Measurements from ENCODE around the gene HMGN4. TPM values are rescaled to one million over a fixed set of nuclear protein-coding genes. Genes with fewer than 3 reads are reported as not detected.

The HMGN4 gene
- total RNA-seq, 1 donor from 2014 or later = 20.6 TPM

GRCh38 chr6:26563488-26563887 is 25.3 kb downstream of the HMGN4 start:
- DNase-seq (ENCODE audit: low spot score in 2 of 2) = no peak
- H3K27ac ChIP-seq = no peak overlapping the region
- no peak for TF ChIP-seq CTCF (IDR thresholded peaks at IDR 0.05)
- H3K4me3 ChIP-seq = no peak overlapping the region
- H3K27me3 ChIP-seq = no peaks in the 10 kb centered on the region
- no peaks in the 10 kb centered on the region for H3K36me3 ChIP-seq
- H3K9me3 ChIP-seq = no peaks in the 10 kb centered on the region
- intact Hi-C loops (cut with DNase I) = no loop called here
- no peaks in the 10 kb centered on the region for H3K4me1 ChIP-seq

- no peaks in the 10 kb centered on the region for H3K9me3 ChIP-seq
- intact Hi-C loops (cut with DNase I) = loop anchor here (1.0 to 5.0 kb wide), 4 partner anchors 15 to 97 kb away; no protein-coding TSS in a partner anchor
- peak overlapping the region; percentile 62 to 71 for H3K27ac ChIP-seq
- DNase-seq (ENCODE audit: low spot score in 2 of 2) = peak; percentile 80 to 97
- peak in 1 of 3 experiments; percentile 33 for TF ChIP-seq CTCF (IDR thresholded peaks at IDR 0.05)
- H3K4me1 ChIP-seq = peaks cover 0 to 4% of the 10 kb centered on the region in 2 donors
- H3K36me3 ChIP-seq = no peaks in the 10 kb centered on the region
- H3K4me3 ChIP-seq = peak overlapping the region; percentile 61 to 73
- H3K27me3 ChIP-seq = no peaks in the 10 kb centered on the region
These were observed 30.7 kb downstream of the HMGN4 start for GRCh38 chr6:26568601-26569432.

GRCh38 chr6:26569433-26569764 is 31.2 kb downstream of the HMGN4 start:
- Histone ChIP-seq H3K4me1 (peaks cover 0 to 4% of the 10 kb centered on the region in 2 donors), H3K9me3 (no peaks in the 10 kb centered on the region), H3K4me3 (peak overlapping the region; percentile 61 to 73), H3K27me3 (no peaks in the 10 kb centered on the region), H3K36me3 (no peaks in the 10 kb centered on the region), H3K27ac (peak overlapping the region; percentile 62 to 70)
- no peak for TF ChIP-seq CTCF (IDR thresholded peaks at IDR 0.05)
- intact Hi-C loops (cut with DNase I) = loop anchor here (2.0 to 5.0 kb wide), 2 partner anchors 49 to 97 kb away; no protein-coding TSS in a partner anchor
- DNase-seq (ENCODE audit: low spot score in 2 of 2) = no peak

- Histone ChIP-seq H3K9me3 (no peaks in the 10 kb centered on the region), H3K4me3 (no peak overlapping the region), H3K27ac (no peak overlapping the region), H3K27me3 (no peaks in the 10 kb centered on the region), H3K4me1 (peaks cover 0 to 4% of the 10 kb centered on the region in 2 donors), H3K36me3 (no peaks in the 10 kb centered on the region)
- no peak for DNase-seq (ENCODE audit: low spot score in 2 of 2)
- intact Hi-C loops (cut with DNase I) = loop anchor here (5.0 kb wide), 1 partner anchor 228 kb away; no protein-coding TSS in a partner anchor
- no peak for TF ChIP-seq CTCF (IDR thresholded peaks at IDR 0.05)
These were observed 32.1 kb downstream of the HMGN4 start for GRCh38 chr6:26570027-26570809.

GRCh38 chr6:26571592-26572296 is 33.6 kb downstream of the HMGN4 start:
- no peaks in the 10 kb centered on the region for H3K9me3 ChIP-seq
- no peaks in the 10 kb centered on the region for H3K27me3 ChIP-seq
- no peaks in the 10 kb centered on the region for H3K36me3 ChIP-seq
- no peak for DNase-seq (ENCODE audit: low spot score in 2 of 2)
- no peak for TF ChIP-seq CTCF (IDR thresholded peaks at IDR 0.05)
- intact Hi-C loops (cut with DNase I) = loop anchor here (5.0 kb wide), 1 partner anchor 229 kb away; no protein-coding TSS in a partner anchor
- H3K27ac ChIP-seq = peak overlapping the region; percentile 73 to 76
- H3K4me3 ChIP-seq = peak overlapping the region; percentile 49 to 66
- peaks cover 0 to 4% of the 10 kb centered on the region in 2 donors for H3K4me1 ChIP-seq

Measured in ascending aorta (tissue), 2 donors.